ENCODE results near the gene FDCSP. TPM values are rescaled to one million over a fixed set of nuclear protein-coding genes. Genes with fewer than 3 reads are reported as not detected.

FDCSP gene
- 0.72 to 1.5 TPM (median 0.75 TPM) in 3 replicates for total RNA-seq

- H3K36me3 Mint-ChIP-seq: no peaks in the 10 kb centered on the region
- TF ChIP-seq CTCF (IDR thresholded peaks at IDR 0.05; ENCODE audit: unreplicated experiment): no peak
Observed at GRCh38 chr4:70225824-70226223, at the start of gene FDCSP. Gene FDCSP (plus strand): TSS chr4:70226124. CDS start chr4:70231195, 5,071 bp downstream.

GRCh38 chr4:70177090-70177489 lies 48.8 kb upstream of the FDCSP start:
- no peak overlapping the region for H3K4me3 Mint-ChIP-seq
- no peak for DNase-seq (ENCODE audit: low spot score in 2 of 2, unreplicated experiment in 2 of 2)
- H3K27ac Mint-ChIP-seq: no peak overlapping the region
- H3K27me3 Mint-ChIP-seq (ENCODE audit: low read depth): peaks cover 2% of the 10 kb centered on the region
- no peaks in the 10 kb centered on the region for H3K9me3 Mint-ChIP-seq
- no peak for TF ChIP-seq CTCF (IDR thresholded peaks at IDR 0.05; ENCODE audit: unreplicated experiment)
- H3K36me3 Mint-ChIP-seq: no peaks in the 10 kb centered on the region
- peaks cover 31% of the 10 kb centered on the region for H3K4me1 Mint-ChIP-seq

More at GRCh38 chr4:70225824-70226223, at the start of gene FDCSP:
- Mint-ChIP-seq H3K4me1 (peaks cover 26% of the 10 kb centered on the region), H3K27me3 (ENCODE audit: low read depth) (peaks cover 3% of the 10 kb centered on the region), H3K27ac (peak within 1 kb of the TSS; percentile 69), H3K9me3 (peaks cover 3% of the 10 kb centered on the region), H3K4me3 (no peak within 1 kb of the TSS)
- DNase-seq (ENCODE audit: low spot score in 2 of 2, unreplicated experiment in 2 of 2): no peak

GRCh38 chr4:70178075-70178660 lies 47.8 kb upstream of the FDCSP start:
- no peak overlapping the region for H3K4me3 Mint-ChIP-seq

GRCh38 chr4:70179811-70180210 lies 46.1 kb upstream of the FDCSP start:
- DNase-seq (ENCODE audit: low spot score in 2 of 2, unreplicated experiment in 2 of 2): no peak
- Mint-ChIP-seq H3K27me3 (ENCODE audit: low read depth) (peaks cover 2% of the 10 kb centered on the region), H3K4me1 (peaks cover 43% of the 10 kb centered on the region), H3K27ac (no peak overlapping the region), H3K9me3 (no peaks in the 10 kb centered on the region), H3K4me3 (no peak overlapping the region), H3K36me3 (no peaks in the 10 kb centered on the region)
- TF ChIP-seq CTCF (IDR thresholded peaks at IDR 0.05; ENCODE audit: unreplicated experiment): no peak

More at GRCh38 chr4:70178075-70178660, 47.8 kb upstream of the FDCSP start:
- Mint-ChIP-seq H3K4me1 (peaks cover 42% of the 10 kb centered on the region), H3K36me3 (no peaks in the 10 kb centered on the region), H3K27ac (peak overlapping the region; percentile 71), H3K27me3 (ENCODE audit: low read depth) (peaks cover 2% of the 10 kb centered on the region), H3K9me3 (no peaks in the 10 kb centered on the region)
- TF ChIP-seq CTCF (IDR thresholded peaks at IDR 0.05; ENCODE audit: unreplicated experiment): no peak
- DNase-seq (ENCODE audit: low spot score in 2 of 2, unreplicated experiment in 2 of 2): no peak

- H3K27ac Mint-ChIP-seq: peak overlapping the region; percentile 40
- H3K4me3 Mint-ChIP-seq: no peak overlapping the region
- H3K36me3 Mint-ChIP-seq: no peaks in the 10 kb centered on the region
- H3K27me3 Mint-ChIP-seq (ENCODE audit: low read depth): peaks cover 2% of the 10 kb centered on the region
- H3K4me1 Mint-ChIP-seq: peaks cover 48% of the 10 kb centered on the region
- H3K9me3 Mint-ChIP-seq: no peaks in the 10 kb centered on the region
- no peak for DNase-seq (ENCODE audit: low spot score in 2 of 2, unreplicated experiment in 2 of 2)
- no peak for TF ChIP-seq CTCF (IDR thresholded peaks at IDR 0.05; ENCODE audit: unreplicated experiment)
Observed at GRCh38 chr4:70181864-70182263, 44.1 kb upstream of the FDCSP start.

All from mesothelial cell of epicardium (in vitro differentiated cells).